Right atrium auricular region (tissue), 2 donors: Measurements from ENCODE around the gene CALCR. TPM values are rescaled to one million over a fixed set of nuclear protein-coding genes. Genes with fewer than 3 reads are reported as not detected.
"Not testable (repeated sequence)": the region's sequence is repeated elsewhere in the genome, so short reads cannot be mapped to it uniquely, and the experiment has no call there.

ENCODE experiments used
- DNase-seq: peaks from one replicate; pipeline ENCODE4 v3.0.0-alpha.2; 2019; ENCODE audit warnings: low spot score
- H3K27ac ChIP-seq, 2 donors: fragments of 200-600 bp; sonication (generic); 1 replicate in 1 of 2; 2 replicates in 1 of 2; pipeline ENCODE4 v1.5.1; 2016 to 2019
- H3K27me3 ChIP-seq, 2 donors: fragments of 200-600 bp; sonication (generic); one replicate each; pipeline versions ENCODE4 v1.5.1 to v1.6.0; 2017 to 2019
- H3K36me3 ChIP-seq: fragments of 200-600 bp; sonication (generic); one replicate; pipeline ENCODE4 v1.5.1; 2016
- H3K4me1 ChIP-seq, 2 donors: fragments of 200-600 bp; sonication (generic); one replicate each; pipeline versions ENCODE4 v1.5.1 to v1.6.0; 2017 to 2019
- H3K4me3 ChIP-seq, 2 donors: fragments of 200-600 bp; sonication (generic); 1 replicate in 1 of 2; 2 replicates in 1 of 2; pipeline ENCODE4 v1.5.1; 2017 to 2019; ENCODE audit warnings: mild to moderate bottlenecking in 1 of 2, moderate library complexity in 1 of 2
- H3K9me3 ChIP-seq, 2 donors: fragments of 200-600 bp; sonication (generic); one replicate each; pipeline ENCODE4 v1.5.1; 2019
- total RNA-seq, 2 donors: library from RNA; depleted of rRNA; stranded (reverse); fragments of >200 nt; gene quantifications; one replicate each; pipeline ENCODE4 v1.1.0, GENCODE V29; 2016
- TF ChIP-seq, protein P1 (sequence below), 2 donors: fragments of 200-600 bp; sonication (generic); IDR thresholded peaks; one replicate each; pipeline ENCODE4 v1.5.1; 2019; ENCODE audit warnings: antibody characterized with exemption in 2 of 2

Gene CALCR
- total RNA-seq, 2 donors from 2014 or later = 0.15 TPM; not detected in 1

GRCh38 chr7:93516834-93517233, 57.7 kb downstream of the CALCR start:
- H3K4me3 ChIP-seq = no peak overlapping the region
- TF ChIP-seq, protein P1, sequence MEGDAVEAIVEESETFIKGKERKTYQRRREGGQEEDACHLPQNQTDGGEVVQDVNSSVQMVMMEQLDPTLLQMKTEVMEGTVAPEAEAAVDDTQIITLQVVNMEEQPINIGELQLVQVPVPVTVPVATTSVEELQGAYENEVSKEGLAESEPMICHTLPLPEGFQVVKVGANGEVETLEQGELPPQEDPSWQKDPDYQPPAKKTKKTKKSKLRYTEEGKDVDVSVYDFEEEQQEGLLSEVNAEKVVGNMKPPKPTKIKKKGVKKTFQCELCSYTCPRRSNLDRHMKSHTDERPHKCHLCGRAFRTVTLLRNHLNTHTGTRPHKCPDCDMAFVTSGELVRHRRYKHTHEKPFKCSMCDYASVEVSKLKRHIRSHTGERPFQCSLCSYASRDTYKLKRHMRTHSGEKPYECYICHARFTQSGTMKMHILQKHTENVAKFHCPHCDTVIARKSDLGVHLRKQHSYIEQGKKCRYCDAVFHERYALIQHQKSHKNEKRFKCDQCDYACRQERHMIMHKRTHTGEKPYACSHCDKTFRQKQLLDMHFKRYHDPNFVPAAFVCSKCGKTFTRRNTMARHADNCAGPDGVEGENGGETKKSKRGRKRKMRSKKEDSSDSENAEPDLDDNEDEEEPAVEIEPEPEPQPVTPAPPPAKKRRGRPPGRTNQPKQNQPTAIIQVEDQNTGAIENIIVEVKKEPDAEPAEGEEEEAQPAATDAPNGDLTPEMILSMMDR (IDR thresholded peaks at IDR 0.05) = no peak
- H3K4me1 ChIP-seq = no peaks in the 10 kb centered on the region
- H3K27me3 ChIP-seq = no peaks in the 10 kb centered on the region
- no peaks in the 10 kb centered on the region for H3K36me3 ChIP-seq
- no peak overlapping the region for H3K27ac ChIP-seq
- no peak for DNase-seq
- H3K9me3 ChIP-seq = no peaks in the 10 kb centered on the region

DNA sequence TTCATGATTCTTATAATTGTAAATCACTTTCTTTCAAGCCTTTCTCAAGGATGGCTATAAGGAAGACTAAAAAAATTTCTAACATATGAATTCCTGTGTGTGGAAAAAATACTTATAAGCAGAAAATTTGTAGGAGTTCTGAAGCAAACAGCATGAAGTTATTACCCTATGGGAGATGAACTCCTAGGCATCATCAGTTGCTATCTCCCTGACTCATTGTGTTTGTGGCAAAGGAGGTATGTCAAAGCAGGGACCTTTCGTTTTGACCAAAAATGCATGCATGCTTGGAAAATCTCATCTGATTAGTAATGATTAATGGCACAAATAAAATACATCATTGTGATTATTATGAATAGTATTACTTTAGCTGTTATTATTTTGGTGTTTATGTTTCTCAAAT, 59.4 kb downstream of the CALCR start:
- Histone ChIP-seq H3K9me3 (no peaks in the 10 kb centered on the region), H3K27me3 (no peaks in the 10 kb centered on the region), H3K36me3 (no peaks in the 10 kb centered on the region), H3K27ac (no peak overlapping the region), H3K4me3 (no peak overlapping the region), H3K4me1 (no peaks in the 10 kb centered on the region)
- TF ChIP-seq, protein P1 (IDR thresholded peaks at IDR 0.05) = no peak
- DNase-seq = no peak

DNA sequence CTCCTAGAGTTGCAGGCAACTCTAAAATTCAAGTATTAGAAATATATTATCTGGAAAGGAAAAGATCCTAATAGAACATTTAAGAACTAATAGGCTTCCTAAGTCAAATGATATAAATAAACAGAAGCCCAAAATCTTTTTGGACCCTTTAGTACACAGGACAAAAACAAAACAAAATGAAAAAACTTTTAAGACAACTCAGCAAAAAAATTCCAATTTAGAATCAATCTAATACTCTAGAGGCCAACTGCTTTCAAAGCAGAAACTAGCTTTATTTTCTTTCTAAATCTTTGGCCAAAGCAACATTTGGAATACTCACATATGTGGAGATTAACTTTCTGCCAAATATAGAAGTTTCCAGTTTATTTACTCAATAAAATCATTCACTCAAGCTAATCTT, 65.2 kb downstream of the CALCR start:
- Histone ChIP-seq H3K9me3 (no peaks in the 10 kb centered on the region), H3K27ac (no peak overlapping the region), H3K27me3 (no peaks in the 10 kb centered on the region), H3K4me1 (no peaks in the 10 kb centered on the region), H3K4me3 (no peak overlapping the region), H3K36me3 (no peaks in the 10 kb centered on the region)
- TF ChIP-seq, protein P1 (IDR thresholded peaks at IDR 0.05) = no peak
- DNase-seq = no peak

GRCh38 chr7:93503088-93503487, 71.4 kb downstream of the CALCR start:
- H3K4me1 ChIP-seq = no peaks in the 10 kb centered on the region
- H3K27ac ChIP-seq = no peak overlapping the region
- H3K27me3 ChIP-seq = no peaks in the 10 kb centered on the region
- no peaks in the 10 kb centered on the region for H3K36me3 ChIP-seq
- TF ChIP-seq, protein P1 (IDR thresholded peaks at IDR 0.05) = no peak
- no peaks in the 10 kb centered on the region for H3K9me3 ChIP-seq
- H3K4me3 ChIP-seq = no peak overlapping the region
- DNase-seq = no peak

GRCh38 chr7:93491860-93492259, 82.7 kb downstream of the CALCR start:
- not testable (repeated sequence) for H3K36me3 ChIP-seq, H3K4me3 ChIP-seq, H3K4me1 ChIP-seq, H3K27me3 ChIP-seq, DNase-seq, H3K27ac ChIP-seq
- H3K9me3 ChIP-seq = peaks cover 0 to 13% of the 10 kb centered on the region in 2 donors

GRCh38 chr7:93476491-93477344, 97.8 kb downstream of the CALCR start:
- no peak overlapping the region for H3K27ac ChIP-seq
- no peak overlapping the region for H3K4me3 ChIP-seq
- DNase-seq = no peak
- no peaks in the 10 kb centered on the region for H3K27me3 ChIP-seq
- H3K9me3 ChIP-seq = no peaks in the 10 kb centered on the region
- TF ChIP-seq, protein P1 (IDR thresholded peaks at IDR 0.05) = no peak
- H3K36me3 ChIP-seq = no peaks in the 10 kb centered on the region
- no peaks in the 10 kb centered on the region for H3K4me1 ChIP-seq
